Naive B cell (primary cell): ENCODE results near the gene TNP1. TPM values are rescaled to one million over a fixed set of nuclear protein-coding genes. Genes with fewer than 3 reads are reported as not detected.

Experiments
- ATAC-seq, 2 donors: fragments of 150-1000 bp; cut with Tn5 transposase; 2 replicates each; pipeline ENCODE4 v1.10.0; 2021; ENCODE audit warnings: low read depth in 2 of 2, mild to moderate bottlenecking in 2 of 2, moderate library complexity in 2 of 2
- DNase-seq: peaks from one replicate; pipeline ENCODE4 v3.0.0; 2022
- H3K27ac Mint-ChIP-seq, 6 donors: one replicate each; pipeline ENCODE4 v1.8.0; 2020 to 2022; ENCODE audit warnings: mild to moderate bottlenecking in 6 of 6, mixed read lengths in 6 of 6, moderate library complexity in 5 of 6, inconsistent platforms in 2 of 6
- H3K27me3 Mint-ChIP-seq, 3 donors: one replicate each; pipeline ENCODE4 v1.8.0; 2021 to 2022; ENCODE audit warnings: mixed read lengths in 3 of 3, mild to moderate bottlenecking in 1 of 3
- H3K36me3 Mint-ChIP-seq, 2 donors: one replicate each; pipeline ENCODE4 v1.8.0; 2020 to 2022; ENCODE audit warnings: mixed read lengths in 2 of 2, inconsistent platforms in 1 of 2, mild to moderate bottlenecking in 1 of 2
- H3K4me1 Mint-ChIP-seq, 3 donors: one replicate each; pipeline ENCODE4 v1.8.0; 2020 to 2022; ENCODE audit warnings: mixed read lengths in 3 of 3, inconsistent platforms in 1 of 3, mild to moderate bottlenecking in 1 of 3, moderate library complexity in 1 of 3
- H3K4me3 Mint-ChIP-seq, 8 donors: one replicate each; pipeline ENCODE4 v1.8.0; 2020 to 2022; ENCODE audit warnings: mild to moderate bottlenecking in 8 of 8, mixed read lengths in 8 of 8, moderate library complexity in 8 of 8, inconsistent platforms in 2 of 8
- H3K9me3 Mint-ChIP-seq, 7 donors: one replicate each; pipeline ENCODE4 v1.8.0; 2020 to 2022; ENCODE audit warnings: mixed read lengths in 7 of 7, mild to moderate bottlenecking in 5 of 7, inconsistent platforms in 2 of 7, moderate library complexity in 1 of 7
- polyA plus RNA-seq, 6 donors: library from polyadenylated mRNA; unstranded; fragments of 300-500 nt; fragmentation: Illumina TruSeq; gene quantifications; one replicate each; pipeline ENCODE4 v1.2.3, GENCODE V29; 2021; ENCODE audit warnings: low read depth in 6 of 6

Gene TNP1
- polyA plus RNA-seq, 6 donors from 2014 or later: not detected

GRCh38 chr2:216819055-216819454, 40.8 kb downstream of the TNP1 start:
- H3K4me1 Mint-ChIP-seq: no peaks in the 10 kb centered on the region
- H3K27me3 Mint-ChIP-seq: peaks cover 13 to 21% (median 15%) of the 10 kb centered on the region in 3 donors
- H3K9me3 Mint-ChIP-seq: peaks cover 0 to 12% (median 5%) of the 10 kb centered on the region in 7 donors
- no peak for DNase-seq
- no peak for ATAC-seq
- peaks cover 0 to 4% of the 10 kb centered on the region in 2 donors for H3K36me3 Mint-ChIP-seq
- no peak overlapping the region for H3K4me3 Mint-ChIP-seq
- no peak overlapping the region for H3K27ac Mint-ChIP-seq

- H3K27me3 Mint-ChIP-seq: peaks cover 0 to 5% (median 0%) of the 10 kb centered on the region in 3 donors
- ATAC-seq (no peak), DNase-seq (no peak)
- H3K27ac Mint-ChIP-seq: no peak overlapping the region
- H3K36me3 Mint-ChIP-seq: no peaks in the 10 kb centered on the region
- H3K4me3 Mint-ChIP-seq: no peak overlapping the region
- no peaks in the 10 kb centered on the region for H3K9me3 Mint-ChIP-seq
- no peaks in the 10 kb centered on the region for H3K4me1 Mint-ChIP-seq
Observed at GRCh38 chr2:216810399-216811160, 49.3 kb downstream of the TNP1 start.

Other genes with a start within 250 kb of the TNP1 start
- gene IGFBP2, start 226.6 kb downstream of the TNP1 start, polyA plus RNA-seq: not detected
- gene IGFBP5, start 164.5 kb downstream of the TNP1 start, polyA plus RNA-seq: not detected